Stimulated activated CD4-positive, alpha-beta T cell treated with anti-CD3 and anti-CD28 coated beads, TNF-alpha, amount 100 ng/mL, for 24 hours (primary cell): ENCODE results near the gene GNAL.
"Not testable (repeated sequence)": the region's sequence is repeated elsewhere in the genome, so short reads cannot be mapped to it uniquely, and the experiment has no call there.

Experiments
- DNase-seq, 3 experiments: peaks; one replicate each; pipeline ENCODE4 v3.0.0-alpha.2; 2020; ENCODE audit warnings: low read depth in 3 of 3

Gene GNAL

GRCh38 chr18:11873670-11874340 is 184.7 kb downstream of the GNAL start:
- DNase-seq: no peak

DNA sequence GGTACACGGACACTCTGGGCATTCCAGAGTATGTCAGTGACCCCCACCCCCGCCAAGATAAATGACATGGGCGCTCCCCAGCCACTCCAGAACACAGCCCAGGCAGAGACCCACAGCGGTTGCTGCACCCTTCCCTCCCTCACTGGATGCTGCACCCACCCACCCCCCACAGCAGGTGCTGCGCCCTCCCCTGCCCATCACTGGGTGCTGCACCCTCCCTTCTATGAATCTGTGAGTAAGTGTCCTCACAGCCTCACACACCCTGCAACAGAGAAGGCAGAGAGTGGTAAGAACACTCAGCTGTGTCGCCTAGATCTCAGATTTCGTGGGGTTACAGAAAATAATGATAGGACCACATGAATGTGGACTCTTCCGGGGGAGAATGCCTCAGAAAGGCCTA is 185.6 kb downstream of the GNAL start:
- no peak for DNase-seq

- DNase-seq: no peak
Observed at GRCh38 chr18:11877497-11878135, 188.6 kb downstream of the GNAL start.

DNA sequence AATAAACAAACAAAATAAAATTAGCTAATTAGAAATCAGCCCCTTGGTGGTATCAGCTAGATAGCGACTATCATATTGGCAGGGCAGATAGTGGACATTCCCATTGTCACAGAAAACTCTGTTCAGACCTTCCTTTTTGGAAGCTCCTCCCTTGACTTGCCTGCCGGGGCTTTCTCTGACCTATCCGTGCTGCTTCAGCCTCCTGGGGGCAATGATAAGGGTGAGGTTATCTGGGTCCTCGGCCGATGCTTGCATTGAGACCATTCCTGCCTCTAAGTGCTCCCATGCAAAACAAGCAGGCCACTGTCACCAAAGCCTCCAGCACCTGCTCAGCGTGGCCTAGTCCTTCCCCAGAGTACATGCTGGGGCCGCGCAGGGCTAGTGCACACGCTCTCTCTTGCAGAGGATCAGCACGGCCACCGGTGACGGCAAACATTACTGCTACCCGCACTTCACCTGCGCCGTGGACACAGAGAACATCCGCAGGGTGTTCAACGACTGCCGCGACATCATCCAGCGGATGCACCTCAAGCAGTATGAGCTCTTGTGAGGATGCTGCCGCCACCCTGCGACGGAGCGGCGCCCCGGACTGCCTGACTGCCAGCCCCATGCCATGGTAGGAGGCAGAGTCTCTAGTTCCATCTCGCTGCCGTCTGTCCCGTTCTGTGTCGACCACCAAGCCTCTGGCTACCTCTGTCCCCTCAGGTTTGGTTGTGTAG is 191.7 kb downstream of the GNAL start:
- no peak for DNase-seq

- DNase-seq: no peak
Observed at GRCh38 chr18:11882636-11883035, 193.6 kb downstream of the GNAL start.

- no peak for DNase-seq
Observed at GRCh38 chr18:11883153-11883552, 194.1 kb downstream of the GNAL start.

GRCh38 chr18:11884396-11885030 is 195.4 kb downstream of the GNAL start:
- DNase-seq: no peak

GRCh38 chr18:11885278-11885947 is 196.3 kb downstream of the GNAL start:
- DNase-seq: no peak

DNA sequence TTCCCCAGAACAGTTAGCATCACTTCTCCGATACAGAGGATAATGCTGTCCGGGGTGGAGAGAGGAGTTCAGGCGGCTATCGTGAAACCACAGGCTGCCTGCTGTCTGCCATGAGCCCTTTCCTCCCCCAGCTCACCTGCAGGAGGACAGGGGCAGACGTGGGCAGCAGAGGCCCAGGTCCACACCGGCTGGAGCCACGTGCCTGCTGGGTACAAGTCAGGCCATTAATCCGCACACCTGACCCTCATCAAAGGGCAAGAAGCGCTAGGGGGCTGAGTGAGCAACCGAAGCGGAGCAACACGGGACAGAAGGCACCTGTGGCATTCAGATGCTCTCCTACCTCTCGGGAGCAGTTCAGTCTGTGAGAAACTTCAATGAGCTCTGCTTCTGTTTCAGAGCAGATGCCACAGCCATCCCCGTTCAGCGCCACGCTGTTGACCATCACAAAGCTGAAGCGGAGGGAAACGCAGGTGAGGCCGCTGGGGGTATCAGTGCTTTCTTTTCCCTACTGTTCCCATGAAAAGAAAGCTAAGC is 197.6 kb downstream of the GNAL start:
- no peak for DNase-seq

DNA sequence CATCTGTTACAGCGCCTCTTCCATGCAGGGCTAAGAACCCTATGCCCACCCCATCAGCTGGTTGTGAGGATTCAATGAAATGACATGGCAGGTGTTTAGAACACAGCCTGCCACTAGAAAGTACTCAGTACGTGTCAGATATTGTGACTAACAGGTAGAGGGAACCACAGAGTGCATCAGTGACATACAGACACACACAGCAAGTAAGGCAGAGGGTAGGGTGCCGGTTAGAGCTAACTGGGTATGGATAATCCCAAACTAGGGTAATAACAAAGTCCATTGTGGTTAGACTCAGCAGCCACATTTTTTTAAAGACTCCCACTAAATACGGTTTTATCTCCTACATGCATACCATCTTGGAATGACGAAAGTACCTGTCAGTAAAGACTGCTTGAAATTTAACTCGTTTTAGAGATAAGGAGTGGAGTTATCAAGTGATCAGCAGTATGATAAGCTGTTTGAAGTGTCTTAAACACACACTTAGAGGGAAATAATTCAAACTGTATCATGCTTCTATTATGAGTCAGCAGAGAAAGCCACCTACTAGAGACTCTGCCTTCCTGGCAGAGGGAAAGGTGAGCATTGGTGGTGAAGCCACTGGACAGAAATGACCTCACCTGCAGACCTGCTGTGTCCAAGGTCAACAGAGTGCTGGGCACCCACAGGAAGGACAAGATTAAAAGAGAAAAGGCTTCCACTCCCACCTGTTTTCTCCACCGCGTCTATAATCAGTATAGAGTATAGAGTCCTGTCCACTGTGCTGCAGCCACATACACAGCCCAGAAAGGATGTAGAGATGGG is 198.5 kb downstream of the GNAL start:
- DNase-seq: no peak

- no peak for DNase-seq
Observed at GRCh38 chr18:11888726-11889125, 199.7 kb downstream of the GNAL start.

DNA sequence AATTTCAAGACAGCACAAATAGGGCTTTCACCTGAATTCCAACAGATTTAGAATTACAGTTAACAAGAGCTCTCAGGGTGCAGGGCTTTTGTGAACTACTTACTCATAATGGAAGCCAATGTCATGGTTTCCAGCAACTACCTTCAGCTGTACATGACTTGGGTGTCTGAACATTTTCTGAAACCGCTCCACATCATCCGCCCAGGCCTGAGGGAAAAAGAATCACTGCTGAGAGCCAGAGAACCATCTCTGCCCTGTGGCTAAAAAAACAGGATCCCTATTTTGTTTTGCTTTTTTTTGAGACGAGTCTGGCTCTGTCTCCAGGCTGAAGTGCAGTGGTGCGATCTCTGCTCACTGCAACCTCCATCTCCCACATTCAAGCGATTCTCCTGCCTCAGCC is 200.2 kb downstream of the GNAL start:
- no peak for DNase-seq

GRCh38 chr18:11891737-11892136 is 202.7 kb downstream of the GNAL start:
- no peak for DNase-seq

DNA sequence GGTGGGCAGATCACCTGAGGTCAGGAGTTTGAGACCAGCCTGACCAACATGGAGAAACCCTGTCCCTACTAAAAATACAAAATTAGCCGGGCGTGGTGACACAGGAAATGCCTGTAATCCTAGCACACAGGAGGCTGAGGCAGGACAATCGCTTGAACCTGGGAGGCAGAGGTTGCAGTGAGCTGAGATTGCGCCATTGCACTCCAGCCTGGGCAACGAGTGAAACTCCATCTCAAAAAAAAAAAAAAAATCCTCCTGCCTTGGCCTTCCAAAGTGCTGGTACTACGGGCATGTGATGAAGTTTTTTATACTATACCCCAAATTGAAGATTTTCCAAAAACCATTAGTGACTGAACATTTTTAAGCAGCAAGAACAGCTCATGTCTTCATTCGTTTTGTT is 203.4 kb downstream of the GNAL start:
- DNase-seq: not testable (repeated sequence)

GRCh38 chr18:11897781-11898180 is 208.7 kb downstream of the GNAL start:
- no peak for DNase-seq

- no peak for DNase-seq
Observed at GRCh38 chr18:11899063-11899462, 210.0 kb downstream of the GNAL start.

- DNase-seq: no peak
Observed at GRCh38 chr18:11901826-11902438, 212.9 kb downstream of the GNAL start.

DNA sequence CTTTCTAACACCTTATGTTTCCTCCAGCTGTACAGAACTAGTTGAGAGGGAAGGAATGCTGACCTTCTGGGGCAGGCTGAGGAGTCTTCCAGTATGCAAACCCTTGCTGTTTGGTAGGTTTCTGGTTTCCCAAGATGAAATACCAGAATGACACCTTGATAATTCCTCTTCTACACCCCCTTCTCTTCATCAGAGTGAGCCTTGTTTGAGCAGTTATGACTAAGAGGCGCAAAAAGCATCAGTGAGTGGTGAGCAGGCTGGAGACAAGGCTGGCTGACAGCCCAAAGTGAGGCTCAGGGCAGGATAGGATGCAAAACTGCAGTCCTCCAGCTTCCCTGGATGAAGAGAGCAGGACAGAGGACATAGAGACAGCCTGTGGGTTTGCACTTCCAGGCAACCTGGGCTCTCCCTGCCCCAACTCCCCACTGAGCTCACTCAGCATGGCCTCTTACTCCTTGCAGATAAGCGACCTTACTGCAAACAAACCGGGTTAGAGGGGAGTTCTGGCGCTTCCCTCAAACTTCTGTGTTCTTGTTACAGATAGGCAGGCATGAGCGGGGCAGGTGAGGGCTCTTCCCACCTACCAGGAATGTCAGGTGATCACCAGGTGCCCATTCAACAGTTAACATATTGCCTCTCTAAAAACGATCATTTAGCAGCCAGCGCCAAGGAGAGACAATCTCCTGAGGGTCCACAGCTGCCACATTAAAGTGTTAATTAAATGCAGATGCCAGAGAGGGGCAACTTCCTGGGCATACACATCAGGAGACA is 213.6 kb downstream of the GNAL start:
- DNase-seq: no peak

GRCh38 chr18:11905613-11906012 is 216.5 kb downstream of the GNAL start:
- DNase-seq: no peak

DNA sequence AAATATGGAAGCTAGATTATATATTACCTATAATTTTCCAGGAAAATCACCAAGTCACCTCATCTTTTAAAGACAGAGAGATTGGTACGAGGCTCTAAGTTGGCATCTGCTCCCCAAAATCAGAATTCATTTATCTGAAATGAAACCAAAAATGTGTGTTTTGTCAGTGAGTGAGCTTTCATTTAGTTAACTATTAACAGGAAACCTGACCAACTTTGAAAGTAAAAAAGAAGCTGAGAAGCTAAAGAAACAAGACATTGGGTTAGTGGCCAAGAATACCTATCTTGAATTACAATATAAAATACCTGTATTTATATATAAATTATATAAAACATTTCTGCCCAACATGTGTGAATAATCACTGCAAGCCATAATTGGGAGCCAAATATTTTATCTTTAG is 217.1 kb downstream of the GNAL start:
- DNase-seq: no peak
